Parathyroid adenoma (tissue), 2 donors: ENCODE measurements around the gene FGF11.
"Not testable (repeated sequence)": the region's sequence is repeated elsewhere in the genome, so short reads cannot be mapped to it uniquely, and the experiment has no call there.

ENCODE experiments used
- H2AFZ ChIP-seq: fragments of 300-600 bp; sonication (generic); one replicate; pipeline ENCODE4 v1.7.0; 2017; ENCODE audit warnings: antibody characterized with exemption, mild to moderate bottlenecking
- H3K27ac ChIP-seq: fragments of 300-600 bp; sonication (generic); one replicate; pipeline ENCODE4 v1.7.0; 2017
- H3K27me3 ChIP-seq: fragments of 300-600 bp; sonication (generic); one replicate; pipeline ENCODE4 v1.7.0; 2017; ENCODE audit warnings: low read length; ENCODE audit not compliant: control insufficient read depth, insufficient read depth
- H3K36me3 ChIP-seq: fragments of 300-600 bp; sonication (generic); one replicate; pipeline ENCODE4 v1.7.0; 2017; ENCODE audit warnings: low read length; ENCODE audit not compliant: control insufficient read depth, insufficient read depth
- H3K4me1 ChIP-seq: fragments of 300-600 bp; sonication (generic); one replicate; pipeline ENCODE4 v1.7.0; 2017; ENCODE audit warnings: control low read depth
- H3K4me2 ChIP-seq: fragments of 300-600 bp; sonication (generic); one replicate; pipeline ENCODE4 v1.7.0; 2017; ENCODE audit warnings: low read length
- H3K4me3 ChIP-seq: fragments of 300-600 bp; sonication (generic); one replicate; pipeline ENCODE4 v1.7.0; 2017; ENCODE audit warnings: low read depth, low read length
- H3K79me2 ChIP-seq: fragments of 300-600 bp; sonication (generic); one replicate; pipeline ENCODE4 v1.7.0; 2017; ENCODE audit warnings: control low read depth
- H3K9ac ChIP-seq: fragments of 300-600 bp; sonication (generic); one replicate; pipeline ENCODE4 v1.7.0; 2017; ENCODE audit warnings: mild to moderate bottlenecking
- H3K9me3 ChIP-seq: fragments of 300-600 bp; sonication (generic); one replicate; pipeline ENCODE4 v1.7.0; 2017; ENCODE audit warnings: low read length; ENCODE audit not compliant: control insufficient read depth
- CTCF ChIP-seq: fragments of 300-600 bp; sonication (generic); IDR thresholded peaks from one replicate; pipeline ENCODE4 v1.7.0; 2017; ENCODE audit warnings: antibody characterized with exemption, mild to moderate bottlenecking
- donor health status: primary hyperparathyroidism.

FGF11 gene

GRCh38 chr17:7482742-7483088 lies 43.4 kb downstream of the FGF11 start:
- not testable (repeated sequence) for H2AFZ ChIP-seq, H3K27me3 ChIP-seq, H3K9ac ChIP-seq, H3K36me3 ChIP-seq, H3K9me3 ChIP-seq
- peak overlapping the region; percentile 97 for H3K4me3 ChIP-seq
- H3K4me1 ChIP-seq, result peaks cover 15% of the 10 kb centered on the region
- H3K79me2 ChIP-seq, result peaks cover 48% of the 10 kb centered on the region
- peak overlapping the region; percentile 98 for H3K27ac ChIP-seq
- H3K4me2 ChIP-seq, result peak overlapping the region; percentile 100

DNA sequence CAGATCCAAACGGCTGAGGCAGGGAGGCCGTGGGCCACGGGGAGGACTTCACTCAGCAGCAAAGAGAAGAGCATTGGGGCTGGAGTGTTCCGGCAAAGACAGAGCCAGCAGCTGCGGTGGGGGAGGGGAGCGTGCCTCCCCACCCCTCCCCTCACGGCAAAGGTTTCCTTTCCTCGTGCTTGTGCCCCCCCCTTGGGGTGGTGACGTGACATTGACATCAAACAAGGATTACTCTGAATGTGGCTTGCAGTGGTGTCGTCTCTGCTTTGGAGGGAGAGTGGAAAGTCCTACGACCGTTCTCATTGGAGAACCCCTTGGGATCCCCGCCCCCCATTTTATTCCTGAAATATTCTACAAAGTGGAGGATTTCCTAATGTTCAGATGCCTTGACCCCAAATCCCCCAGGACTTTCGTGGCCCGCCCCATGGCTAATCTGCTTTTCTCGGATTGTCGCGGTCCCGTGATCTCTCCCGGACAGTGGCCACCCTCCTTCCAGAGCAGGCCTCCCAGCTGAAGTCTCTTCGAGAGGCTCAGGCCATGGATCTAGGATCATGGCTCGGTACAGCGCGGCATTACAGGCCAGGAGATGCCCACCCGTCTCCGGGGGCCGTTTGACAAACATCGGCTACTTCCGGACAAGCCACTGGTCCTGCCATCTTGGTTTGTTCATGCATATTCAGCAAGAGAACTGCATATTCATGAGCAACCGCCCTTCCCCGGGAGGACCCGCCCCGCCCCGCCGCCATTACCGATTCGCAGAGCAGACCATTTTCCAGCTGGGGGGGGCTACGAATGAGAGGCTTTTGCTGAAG lies 44.1 kb downstream of the FGF11 start:
- Histone ChIP-seq H3K27ac (peak overlapping the region; percentile 98), H3K4me1 (peaks cover 12% of the 10 kb centered on the region), H3K4me2 (peak overlapping the region; percentile 100), H3K27me3 (no peaks in the 10 kb centered on the region), H3K4me3 (peak overlapping the region; percentile 97), H2AFZ (peak overlapping the region; percentile 80), H3K36me3 (no peaks in the 10 kb centered on the region), H3K9ac (peak overlapping the region; percentile 57), H3K79me2 (peaks cover 45% of the 10 kb centered on the region), H3K9me3 (no peaks in the 10 kb centered on the region)
- no peak for TF ChIP-seq CTCF

DNA sequence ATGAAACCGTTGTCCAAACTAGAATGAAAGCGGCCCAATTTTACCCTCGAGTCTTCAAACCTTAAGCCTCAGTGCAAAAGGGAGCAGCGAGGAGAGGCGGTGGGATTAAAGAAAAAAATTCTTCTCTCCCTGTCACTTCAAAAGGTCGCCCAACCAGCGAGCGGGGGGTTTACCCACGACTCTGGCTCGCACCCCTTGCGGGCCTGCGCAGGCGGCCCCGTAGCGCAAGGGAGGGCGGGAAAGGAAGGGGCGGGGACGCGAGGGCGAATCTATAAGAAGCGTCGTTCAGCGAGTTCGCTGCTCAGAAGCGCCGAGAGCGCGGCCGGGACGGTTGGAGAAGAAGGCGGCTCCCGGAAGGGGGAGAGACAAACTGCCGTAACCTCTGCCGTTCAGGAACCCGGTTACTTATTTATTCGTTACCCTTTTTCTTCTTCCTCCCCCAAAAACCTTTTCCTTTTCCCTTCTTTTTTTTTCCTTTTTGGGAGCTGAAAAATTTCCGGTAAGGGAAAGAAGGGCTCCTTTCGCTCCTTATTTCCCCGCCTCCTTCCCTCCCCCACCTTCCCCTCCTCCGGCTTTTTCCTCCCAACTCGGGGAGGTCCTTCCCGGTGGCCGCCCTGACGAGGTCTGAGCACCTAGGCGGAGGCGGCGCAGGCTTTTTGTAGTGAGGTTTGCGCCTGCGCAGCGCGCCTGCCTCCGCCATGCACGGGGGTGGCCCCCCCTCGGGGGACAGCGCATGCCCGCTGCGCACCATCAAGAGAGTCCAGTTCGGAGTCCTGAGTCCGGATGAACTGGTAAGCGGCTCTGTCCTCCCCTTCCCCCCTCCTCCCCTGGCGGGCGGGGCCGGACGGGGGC lies 45.0 kb downstream of the FGF11 start, which contains the start of gene POLR2A:
POLR2A (plus strand) TSS at position 300 of the 852 bp plus-strand sequence.
- Histone ChIP-seq H3K4me2 (peak within 1 kb of the TSS; percentile 100), H3K27me3 (no peaks in the 10 kb centered on the region), H3K36me3 (no peaks in the 10 kb centered on the region), H2AFZ (peak within 1 kb of the TSS; percentile 80), H3K9ac (peak within 1 kb of the TSS; percentile 57), H3K27ac (peak within 1 kb of the TSS; percentile 98), H3K4me3 (peak within 1 kb of the TSS; percentile 97), H3K4me1 (peaks cover 12% of the 10 kb centered on the region), H3K9me3 (no peaks in the 10 kb centered on the region), H3K79me2 (peaks cover 49% of the 10 kb centered on the region)
- peak; percentile 14 for TF ChIP-seq CTCF

DNA sequence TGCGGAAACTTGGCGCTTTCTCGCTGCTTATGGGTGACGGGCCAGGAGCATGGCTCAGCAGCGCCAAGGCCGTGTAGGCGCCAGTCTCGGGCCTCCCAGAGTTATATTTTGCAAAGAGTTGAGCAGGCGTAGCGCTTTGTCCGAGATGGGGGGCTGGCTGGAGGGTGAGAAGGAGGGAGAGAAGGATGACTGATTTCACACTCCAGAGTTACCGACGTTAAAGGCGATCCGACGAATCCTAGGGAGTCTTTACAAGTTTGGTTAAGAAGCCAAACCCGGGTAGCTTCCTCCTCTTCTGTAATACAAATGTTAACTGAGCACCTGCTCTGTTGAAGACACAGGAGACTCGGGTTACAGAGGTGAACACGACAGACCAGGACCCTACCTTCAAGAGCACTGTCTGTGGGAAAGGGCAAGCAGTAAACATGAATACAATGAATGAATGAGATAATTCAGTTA lies 45.6 kb downstream of the FGF11 start:
- peak overlapping the region; percentile 72 for H3K4me2 ChIP-seq
- H3K27me3 ChIP-seq, result no peaks in the 10 kb centered on the region
- H3K9ac ChIP-seq, result no peak overlapping the region
- no peaks in the 10 kb centered on the region for H3K36me3 ChIP-seq
- H3K9me3 ChIP-seq, result no peaks in the 10 kb centered on the region
- H3K27ac ChIP-seq, result peak overlapping the region; percentile 98
- peaks cover 50% of the 10 kb centered on the region for H3K79me2 ChIP-seq
- TF ChIP-seq CTCF, result no peak
- H2AFZ ChIP-seq, result peak overlapping the region; percentile 65
- H3K4me1 ChIP-seq, result peaks cover 10% of the 10 kb centered on the region
- H3K4me3 ChIP-seq, result peak overlapping the region; percentile 97

DNA sequence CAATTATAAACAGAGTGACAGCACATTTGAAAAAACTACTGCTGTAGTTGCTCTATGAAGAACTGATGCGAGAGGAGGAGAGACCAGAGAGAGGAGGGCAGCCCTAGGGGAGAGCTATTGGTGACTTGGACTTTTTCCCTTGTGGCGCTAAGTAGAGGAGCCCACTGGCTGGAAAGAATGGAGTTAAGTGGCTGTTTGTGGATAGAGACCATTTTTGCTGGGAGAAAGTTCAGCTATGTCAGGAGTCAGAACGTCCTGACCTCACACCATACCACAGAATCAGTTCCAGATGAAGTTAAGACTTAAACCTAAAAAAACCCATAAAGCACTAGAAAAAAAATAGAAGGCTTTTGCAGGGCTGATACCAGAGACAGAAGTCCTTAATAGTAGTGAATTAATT lies 46.9 kb downstream of the FGF11 start:
- Histone ChIP-seq H2AFZ (no peak overlapping the region), H3K4me3 (peak overlapping the region; percentile 45), H3K9ac (no peak overlapping the region), H3K27me3 (no peaks in the 10 kb centered on the region), H3K36me3 (no peaks in the 10 kb centered on the region), H3K4me1 (peaks cover 6% of the 10 kb centered on the region), H3K79me2 (peaks cover 52% of the 10 kb centered on the region), H3K27ac (no peak overlapping the region), H3K9me3 (no peaks in the 10 kb centered on the region), H3K4me2 (peak overlapping the region; percentile 48)
- no peak for TF ChIP-seq CTCF
